A204.1 (cell line): ENCODE measurements around the gene NBPF14.
"Not testable (repeated sequence)": the region's sequence is repeated elsewhere in the genome, so short reads cannot be mapped to it uniquely, and the experiment has no call there.

Experiments used
- FAIRE-seq: peaks from 2 replicates; lab custom pipeline; 2012; peaks lifted over from hg19 to GRCh38; lab: Jason Lieb, UNC

Gene NBPF14

GRCh38 chr1:148595911-148596310, at the start of gene NBPF14:
TSS of gene NBPF14 (minus strand) at chr1:148596011. CDS start at chr1:148595717, 294 bp downstream.
- not testable (repeated sequence) for FAIRE-seq

- FAIRE-seq, result not testable (repeated sequence)
Observed at GRCh38 chr1:148625451-148625850, 29.6 kb upstream of the NBPF14 start.

GRCh38 chr1:148618216-148618615, 22.4 kb upstream of the NBPF14 start:
- not testable (repeated sequence) for FAIRE-seq

GRCh38 chr1:148605266-148605665, 9.5 kb upstream of the NBPF14 start:
- not testable (repeated sequence) for FAIRE-seq

GRCh38 chr1:148595360-148595759, 451 bp downstream of the NBPF14 start:
- not testable (repeated sequence) for FAIRE-seq

GRCh38 chr1:148591098-148591497, 4.7 kb downstream of the NBPF14 start:
- not testable (repeated sequence) for FAIRE-seq

GRCh38 chr1:148532158-148532557, 63.7 kb downstream of the NBPF14 start:
- not testable (repeated sequence) for FAIRE-seq

GRCh38 chr1:148529101-148529567, 66.7 kb downstream of the NBPF14 start:
- not testable (repeated sequence) for FAIRE-seq

- not testable (repeated sequence) for FAIRE-seq
Observed at GRCh38 chr1:148528591-148528990, 67.2 kb downstream of the NBPF14 start.

GRCh38 chr1:148526587-148526986, 69.2 kb downstream of the NBPF14 start:
- not testable (repeated sequence) for FAIRE-seq

- not testable (repeated sequence) for FAIRE-seq
Observed at GRCh38 chr1:148523205-148524144, 72.3 kb downstream of the NBPF14 start.

- not testable (repeated sequence) for FAIRE-seq
Observed at GRCh38 chr1:148522561-148523204, 73.1 kb downstream of the NBPF14 start.

GRCh38 chr1:148522072-148522471, 73.7 kb downstream of the NBPF14 start:
- not testable (repeated sequence) for FAIRE-seq

GRCh38 chr1:148514310-148514709, 81.5 kb downstream of the NBPF14 start:
- not testable (repeated sequence) for FAIRE-seq

GRCh38 chr1:148512571-148513184, 83.1 kb downstream of the NBPF14 start:
- not testable (repeated sequence) for FAIRE-seq

- FAIRE-seq, result not testable (repeated sequence)
Observed at GRCh38 chr1:148493933-148494332, 101.9 kb downstream of the NBPF14 start.

- FAIRE-seq, result not testable (repeated sequence)
Observed at GRCh38 chr1:148483029-148483428, 112.8 kb downstream of the NBPF14 start, which contains the start of gene PPIAL4G. TSS of gene PPIAL4G (minus strand) at chr1:148483302. CDS start at chr1:148483252, 50 bp downstream.
